CD4-positive, alpha-beta memory T cell (primary cell): ENCODE measurements around the gene DACH2. TPM values are rescaled to one million over a fixed set of nuclear protein-coding genes. Genes with fewer than 3 reads are reported as not detected.

Experiments used
- CTCF ChIA-PET: fragments of 350-600 bp; sonication (Branson Sonifier 250); formaldehyde crosslinking; loops from one replicate; lab custom pipeline; 2021; ENCODE audit warnings: inconsistent platforms; ENCODE audit not compliant: partially characterized antibody; lab: Charles Lee
- POLR2A ChIA-PET: fragments of 350-600 bp; sonication (Branson Sonifier 250); formaldehyde crosslinking; loops from one replicate; lab custom pipeline; 2021; ENCODE audit not compliant: partially characterized antibody; lab: Charles Lee
- DNase-seq, 5 donors: peaks; one replicate each; pipeline versions ENCODE4 v3.0.0 to v3.0.0-alpha.2; 2020 to 2022; ENCODE audit warnings: mixed read lengths in 1 of 5
- H3K27ac ChIP-seq: one replicate; pipeline ENCODE4 v1.7.0; 2013; ENCODE audit warnings: low read depth, low read length
- H3K27me3 ChIP-seq: 2 replicates; pipeline ENCODE4 v1.7.0; 2013; ENCODE audit warnings: mild to moderate bottlenecking, low read length, moderate library complexity; ENCODE audit not compliant: insufficient read depth
- H3K36me3 ChIP-seq: 2 replicates; pipeline ENCODE4 v1.7.0; 2013; ENCODE audit warnings: mild to moderate bottlenecking, low read length, moderate library complexity; ENCODE audit not compliant: insufficient read depth
- H3K4me1 ChIP-seq: 2 replicates; pipeline ENCODE4 v1.7.0; 2013; ENCODE audit warnings: mild to moderate bottlenecking, low read length, moderate library complexity; ENCODE audit not compliant: insufficient read depth
- H3K4me3 ChIP-seq, 2 donors: one replicate each; pipeline ENCODE4 v1.7.0; 2013; ENCODE audit warnings: low read length in 2 of 2, mild to moderate bottlenecking in 1 of 2
- H3K9me3 ChIP-seq, 2 donors: one replicate each; pipeline ENCODE4 v1.7.0; 2013; ENCODE audit warnings: low read length in 2 of 2, control low read depth in 1 of 2; ENCODE audit not compliant: control insufficient read depth in 1 of 2
- H3K27ac Mint-ChIP-seq, 7 donors: one replicate each; pipeline ENCODE4 v1.8.0; 2020 to 2021; ENCODE audit warnings: mixed read lengths in 7 of 7, mild to moderate bottlenecking in 6 of 7, inconsistent platforms in 3 of 7, moderate library complexity in 3 of 7
- H3K27me3 Mint-ChIP-seq, 2 donors: one replicate each; pipeline ENCODE4 v1.8.0; 2020 to 2021; ENCODE audit warnings: mixed read lengths in 2 of 2
- H3K36me3 Mint-ChIP-seq, 2 donors: one replicate each; pipeline ENCODE4 v1.8.0; 2020 to 2021; ENCODE audit warnings: mixed read lengths in 2 of 2, inconsistent platforms in 1 of 2, mild to moderate bottlenecking in 1 of 2
- H3K4me1 Mint-ChIP-seq, 4 donors: one replicate each; pipeline ENCODE4 v1.8.0; 2020 to 2021; ENCODE audit warnings: mixed read lengths in 4 of 4, mild to moderate bottlenecking in 1 of 4
- H3K4me3 Mint-ChIP-seq, 8 donors: one replicate each; pipeline ENCODE4 v1.8.0; 2020 to 2021; ENCODE audit warnings: mixed read lengths in 8 of 8, mild to moderate bottlenecking in 7 of 8, moderate library complexity in 6 of 8, inconsistent platforms in 3 of 8
- H3K9me3 Mint-ChIP-seq, 8 donors: one replicate each; pipeline ENCODE4 v1.8.0; 2020 to 2021; ENCODE audit warnings: mixed read lengths in 8 of 8, mild to moderate bottlenecking in 5 of 8, inconsistent platforms in 3 of 8, moderate library complexity in 1 of 8
- intact Hi-C: fragments of 100-400 bp; cut with micrococcal nuclease; formaldehyde crosslinking; loops from one replicate; pipeline ENCODE4 v1.15.1; 2023
- polyA plus RNA-seq, 2 donors: library from polyadenylated mRNA; unstranded; fragments of 300-500 nt; fragmentation: Illumina TruSeq; gene quantifications; one replicate each; pipeline ENCODE4 v1.2.3, GENCODE V29; 2021
- total RNA-seq, 2 experiments: library from RNA; stranded (reverse); gene quantifications; one replicate each; pipeline ENCODE4 v1.2.3, GENCODE V29; 2021

The DACH2 gene
- total RNA-seq (not detected), polyA plus RNA-seq (not detected)

DNA sequence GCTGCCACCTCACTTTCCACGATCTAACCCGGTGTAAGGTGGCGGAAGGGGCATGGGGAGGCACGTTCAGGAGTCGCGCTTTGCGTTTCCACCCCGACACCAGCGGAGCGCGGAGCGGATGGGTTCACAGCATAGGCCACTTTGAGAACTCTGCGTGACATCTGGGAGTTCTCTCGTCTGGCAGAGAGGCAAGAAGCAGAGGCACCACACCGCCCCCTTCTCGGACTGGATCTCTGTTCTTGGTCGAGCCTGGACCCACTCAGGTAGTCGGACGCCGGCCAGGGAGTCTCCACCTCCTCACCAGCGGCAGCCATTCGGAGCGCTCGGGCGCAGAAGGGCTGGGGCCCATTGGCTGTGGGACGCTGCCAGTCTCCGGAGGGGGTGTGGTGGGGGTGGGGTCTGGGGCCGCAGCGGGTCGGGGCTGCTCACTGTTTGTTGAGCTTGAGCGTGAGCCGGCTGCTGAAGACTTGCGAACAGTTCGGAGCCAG lies at the start of gene DACH2:
TSS of gene DACH2 (plus strand) at position 428 of the 488 bp plus-strand sequence.
- H3K27me3 ChIP-seq = no peaks in the 10 kb centered on the region
- Mint-ChIP-seq H3K4me1 (peaks cover 2 to 10% (median 8%) of the 10 kb centered on the region in 4 donors), H3K36me3 (no peaks in the 10 kb centered on the region), H3K9me3 (peaks cover 0 to 4% (median under 1%) of the 10 kb centered on the region in 8 donors), H3K27ac (peak within 1 kb of the TSS in 1 of 7 donors; percentile 10), H3K4me3 (peak within 1 kb of the TSS; percentile 56 to 86 (median 80)), H3K27me3 (peaks cover 12 to 13% of the 10 kb centered on the region in 2 donors)
- peak; percentile 12 to 44 (median 30) for DNase-seq
- H3K36me3 ChIP-seq = no peaks in the 10 kb centered on the region
- H3K4me3 ChIP-seq = peak within 1 kb of the TSS in 1 of 2 donors; percentile 24
- no peaks in the 10 kb centered on the region for H3K9me3 ChIP-seq
- H3K4me1 ChIP-seq = no peaks in the 10 kb centered on the region
- intact Hi-C loops = no loop called here
- ChIA-PET POLR2A (no interaction called here), CTCF (no interaction called here)
- H3K27ac ChIP-seq = no peak within 1 kb of the TSS

DNA sequence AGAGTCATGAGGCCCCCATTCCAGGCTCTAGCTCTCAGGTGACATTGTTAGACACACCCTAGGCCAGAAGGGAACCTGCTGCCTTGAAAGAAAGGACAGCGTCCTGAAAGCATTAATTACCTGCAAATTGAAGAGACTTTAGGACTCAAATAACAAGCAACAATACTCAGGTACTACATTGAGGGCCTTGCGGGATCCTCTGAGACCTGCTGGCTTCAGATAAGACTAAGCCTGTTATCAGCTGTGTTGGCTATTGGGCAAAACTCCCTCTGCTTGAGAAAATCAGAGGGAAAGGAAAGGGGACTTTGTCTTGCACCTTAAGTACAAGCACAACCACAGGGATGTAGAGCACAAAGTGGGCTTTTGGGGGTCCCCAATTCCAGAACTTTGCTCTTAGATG lies 45.9 kb upstream of the DACH2 start:
- Histone ChIP-seq H3K36me3 (no peaks in the 10 kb centered on the region), H3K4me1 (no peaks in the 10 kb centered on the region), H3K4me3 (no peak overlapping the region), H3K9me3 (no peaks in the 10 kb centered on the region), H3K27ac (no peak overlapping the region), H3K27me3 (no peaks in the 10 kb centered on the region)
- no peak overlapping the region for H3K27ac Mint-ChIP-seq
- H3K27me3 Mint-ChIP-seq = no peaks in the 10 kb centered on the region
- no peak overlapping the region for H3K4me3 Mint-ChIP-seq
- H3K4me1 Mint-ChIP-seq = no peaks in the 10 kb centered on the region
- no peaks in the 10 kb centered on the region for H3K36me3 Mint-ChIP-seq
- POLR2A ChIA-PET = no interaction called here
- intact Hi-C loops = no loop called here
- CTCF ChIA-PET = no interaction called here
- DNase-seq = no peak
- H3K9me3 Mint-ChIP-seq = no peaks in the 10 kb centered on the region

DNA sequence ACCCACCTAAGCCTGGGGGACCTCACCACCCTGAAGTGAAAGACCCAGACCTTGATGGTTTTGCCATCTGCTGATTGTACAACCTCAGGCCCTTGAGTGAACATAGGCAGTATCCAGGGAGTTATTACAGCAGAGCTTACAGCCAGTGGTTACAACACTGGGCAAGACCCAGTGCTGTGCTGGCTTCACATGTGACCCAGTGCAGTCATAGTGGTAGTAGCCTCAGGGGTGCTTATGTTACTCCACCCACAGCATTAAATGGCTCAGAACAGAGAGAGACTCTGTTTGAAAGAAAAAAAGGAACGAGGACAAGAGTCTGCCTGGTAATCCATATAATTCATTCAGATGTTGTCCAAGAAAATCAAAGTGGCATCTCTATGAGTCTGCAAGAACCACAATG lies 45.2 kb upstream of the DACH2 start:
- POLR2A ChIA-PET = no interaction called here
- H3K4me1 Mint-ChIP-seq = no peaks in the 10 kb centered on the region

DNA sequence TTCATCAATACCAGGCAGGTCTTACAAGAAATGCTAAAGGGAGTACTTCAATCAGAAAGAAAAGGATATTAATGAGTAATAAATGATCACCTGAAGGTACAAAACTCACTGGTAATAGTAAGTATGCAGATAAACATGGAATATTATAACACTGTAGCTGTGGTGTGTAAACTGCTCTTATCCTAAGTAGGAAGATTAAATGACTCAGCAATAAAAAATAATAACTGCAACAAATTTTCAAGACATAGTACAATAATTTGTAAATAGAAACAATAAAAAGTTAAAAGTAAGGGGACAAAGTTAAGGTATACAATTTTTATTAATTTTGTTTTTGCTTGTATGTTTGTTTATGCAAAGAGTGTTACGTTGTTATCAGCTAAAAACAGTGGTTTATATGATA lies 43.7 kb upstream of the DACH2 start:
- Mint-ChIP-seq H3K36me3 (no peaks in the 10 kb centered on the region), H3K27ac (no peak overlapping the region), H3K9me3 (no peaks in the 10 kb centered on the region), H3K27me3 (no peaks in the 10 kb centered on the region), H3K4me3 (no peak overlapping the region), H3K4me1 (no peaks in the 10 kb centered on the region)
- no peaks in the 10 kb centered on the region for H3K4me1 ChIP-seq
- ChIA-PET CTCF (no interaction called here), POLR2A (no interaction called here)
- H3K27ac ChIP-seq = no peak overlapping the region
- H3K36me3 ChIP-seq = no peaks in the 10 kb centered on the region
- H3K9me3 ChIP-seq = no peaks in the 10 kb centered on the region
- no peak for DNase-seq
- H3K4me3 ChIP-seq = no peak overlapping the region
- intact Hi-C loops = no loop called here
- no peaks in the 10 kb centered on the region for H3K27me3 ChIP-seq

More for the DNA sequence above, 45.2 kb upstream of the DACH2 start:
- Histone ChIP-seq H3K36me3 (no peaks in the 10 kb centered on the region), H3K27me3 (no peaks in the 10 kb centered on the region), H3K4me1 (no peaks in the 10 kb centered on the region), H3K27ac (no peak overlapping the region), H3K4me3 (no peak overlapping the region), H3K9me3 (no peaks in the 10 kb centered on the region)
- Mint-ChIP-seq H3K27ac (no peak overlapping the region), H3K4me3 (no peak overlapping the region), H3K27me3 (no peaks in the 10 kb centered on the region), H3K9me3 (no peaks in the 10 kb centered on the region), H3K36me3 (no peaks in the 10 kb centered on the region)
- DNase-seq = no peak
- intact Hi-C loops = no loop called here
- CTCF ChIA-PET = no interaction called here

DNA sequence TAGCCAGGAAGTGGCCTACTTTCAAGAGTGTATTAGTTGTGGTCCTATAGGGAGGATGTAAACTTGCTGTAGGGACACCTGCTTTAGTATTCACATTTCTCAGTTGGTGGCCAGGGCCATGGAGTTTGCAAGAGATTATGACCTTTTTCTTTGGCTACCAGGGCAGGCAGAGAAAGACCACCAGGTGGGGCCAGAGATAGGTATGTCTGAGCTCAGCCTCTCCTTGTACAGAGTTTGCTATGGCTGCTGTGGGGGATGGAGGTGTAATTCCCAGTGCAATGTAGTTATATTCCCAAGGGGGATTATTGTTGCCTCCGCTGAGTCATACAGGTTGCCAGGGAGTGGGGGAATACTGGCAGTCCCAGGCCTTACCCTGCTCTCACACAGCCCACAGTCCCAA lies 26.3 kb upstream of the DACH2 start:
- POLR2A ChIA-PET = no interaction called here
- H3K4me1 ChIP-seq = no peaks in the 10 kb centered on the region
- no peaks in the 10 kb centered on the region for H3K9me3 ChIP-seq
- H3K36me3 Mint-ChIP-seq = no peaks in the 10 kb centered on the region
- H3K36me3 ChIP-seq = no peaks in the 10 kb centered on the region
- peaks cover 0 to 27% (median 11%) of the 10 kb centered on the region in 8 donors for H3K9me3 Mint-ChIP-seq
- intact Hi-C loops = no loop called here
- H3K27me3 ChIP-seq = no peaks in the 10 kb centered on the region
- peaks cover 2% of the 10 kb centered on the region in 2 donors for H3K27me3 Mint-ChIP-seq
- no peak overlapping the region for H3K27ac ChIP-seq
- no peaks in the 10 kb centered on the region for H3K4me1 Mint-ChIP-seq
- CTCF ChIA-PET = no interaction called here
- no peak overlapping the region for H3K27ac Mint-ChIP-seq
- H3K4me3 ChIP-seq = no peak overlapping the region
- H3K4me3 Mint-ChIP-seq = no peak overlapping the region
- DNase-seq = no peak

DNA sequence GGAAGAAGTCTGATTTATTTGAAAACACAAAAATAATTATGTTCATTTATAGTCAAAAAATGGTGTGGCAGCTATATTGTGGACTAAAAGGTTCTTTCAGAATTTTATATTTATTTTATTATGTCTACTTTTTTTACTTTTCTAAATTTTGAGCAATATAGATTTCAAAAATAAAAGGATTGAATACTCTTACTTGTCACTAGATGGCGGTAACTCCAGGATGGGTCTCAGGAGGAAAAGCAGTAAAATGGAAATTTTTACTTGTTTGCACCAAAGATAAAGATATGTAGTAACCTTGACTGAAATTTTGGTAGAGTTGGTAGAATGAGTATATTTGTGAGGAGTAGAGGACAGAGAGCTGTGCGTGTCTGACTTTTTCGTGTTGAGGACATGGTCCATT lies 14.5 kb upstream of the DACH2 start:
- no peak overlapping the region for H3K4me3 Mint-ChIP-seq
- no peak overlapping the region for H3K27ac Mint-ChIP-seq
- CTCF ChIA-PET = interaction anchor here (1.1 kb wide), 1 partner anchor 10 kb away, joined by 3 read pairs; no protein-coding TSS in a partner anchor
- intact Hi-C loops = no loop called here
- POLR2A ChIA-PET = no interaction called here
- Histone ChIP-seq H3K9me3 (no peaks in the 10 kb centered on the region), H3K27me3 (no peaks in the 10 kb centered on the region), H3K27ac (no peak overlapping the region), H3K4me1 (no peaks in the 10 kb centered on the region), H3K4me3 (no peak overlapping the region), H3K36me3 (no peaks in the 10 kb centered on the region)
- no peaks in the 10 kb centered on the region for H3K4me1 Mint-ChIP-seq
- peaks cover 0 to 2% of the 10 kb centered on the region in 2 donors for H3K27me3 Mint-ChIP-seq
- no peaks in the 10 kb centered on the region for H3K36me3 Mint-ChIP-seq
- H3K9me3 Mint-ChIP-seq = no peaks in the 10 kb centered on the region
- peak in 1 of 5 donors; percentile 11 for DNase-seq

DNA sequence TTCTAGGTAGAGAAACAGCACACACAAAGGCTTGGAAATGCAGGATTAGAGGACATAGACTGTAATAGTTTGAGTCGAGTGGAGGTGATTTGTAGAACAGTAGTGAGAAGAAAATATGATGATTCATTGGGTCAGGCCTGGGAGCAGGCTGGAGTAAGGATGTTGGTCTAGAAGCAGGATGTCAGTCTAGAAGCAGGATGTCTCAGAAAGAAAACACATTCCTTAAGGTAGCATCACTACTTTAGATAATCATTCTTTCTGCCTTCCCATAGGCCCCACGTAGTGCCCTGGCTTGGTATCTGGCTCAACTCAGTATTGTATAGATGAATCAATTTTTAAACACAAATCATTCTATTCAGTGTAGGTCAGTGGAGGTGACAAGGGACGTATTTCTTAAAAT lies 11.2 kb upstream of the DACH2 start:
- Mint-ChIP-seq H3K27me3 (peaks cover 0 to 2% of the 10 kb centered on the region in 2 donors), H3K27ac (no peak overlapping the region), H3K36me3 (no peaks in the 10 kb centered on the region), H3K9me3 (no peaks in the 10 kb centered on the region), H3K4me3 (no peak overlapping the region), H3K4me1 (no peaks in the 10 kb centered on the region)
- POLR2A ChIA-PET = no interaction called here
- CTCF ChIA-PET = no interaction called here
- H3K4me3 ChIP-seq = no peak overlapping the region
- no peaks in the 10 kb centered on the region for H3K4me1 ChIP-seq
- intact Hi-C loops = no loop called here
- H3K36me3 ChIP-seq = no peaks in the 10 kb centered on the region
- H3K9me3 ChIP-seq = no peaks in the 10 kb centered on the region
- H3K27me3 ChIP-seq = no peaks in the 10 kb centered on the region
- DNase-seq = no peak
- H3K27ac ChIP-seq = no peak overlapping the region

DNA sequence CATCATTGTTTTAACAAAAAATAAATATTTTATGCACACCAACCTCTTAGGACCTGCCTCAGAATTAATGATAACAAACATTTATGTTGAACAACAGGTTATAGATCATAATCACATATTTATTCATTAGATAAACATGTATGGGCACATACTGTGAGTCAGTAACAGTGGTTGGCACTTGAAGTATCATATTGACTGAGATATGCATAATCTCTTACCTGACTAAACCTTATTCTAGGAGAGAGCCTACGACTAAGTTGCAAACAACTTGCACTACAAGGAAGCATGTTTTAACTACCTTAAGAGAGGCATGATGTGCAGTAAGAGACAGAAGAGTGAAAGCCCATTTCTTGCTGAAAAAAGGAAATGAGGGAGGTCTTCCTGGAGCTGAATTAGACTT lies 6.5 kb upstream of the DACH2 start:
- POLR2A ChIA-PET = no interaction called here
- H3K36me3 Mint-ChIP-seq = no peaks in the 10 kb centered on the region
- intact Hi-C loops = no loop called here
- no peaks in the 10 kb centered on the region for H3K9me3 Mint-ChIP-seq
- no peak overlapping the region for H3K27ac ChIP-seq
- H3K27me3 Mint-ChIP-seq = peaks cover 0 to 4% of the 10 kb centered on the region in 2 donors
- H3K27ac Mint-ChIP-seq = no peak overlapping the region
- no peaks in the 10 kb centered on the region for H3K27me3 ChIP-seq
- DNase-seq = no peak
- CTCF ChIA-PET = no interaction called here
- H3K4me1 Mint-ChIP-seq = no peaks in the 10 kb centered on the region
- no peak overlapping the region for H3K4me3 ChIP-seq
- no peaks in the 10 kb centered on the region for H3K9me3 ChIP-seq
- no peak overlapping the region for H3K4me3 Mint-ChIP-seq
- H3K4me1 ChIP-seq = no peaks in the 10 kb centered on the region
- H3K36me3 ChIP-seq = no peaks in the 10 kb centered on the region
